Breast epithelium (tissue), 3 donors: Measurements from ENCODE around the gene TMEM212.

ENCODE experiments used
- CTCF ChIP-seq, 3 donors: fragments of 450-650 bp; IDR thresholded peaks; one replicate each; pipeline ENCODE4 v1.5.1; 2016 to 2017; ENCODE audit warnings: antibody characterized with exemption in 3 of 3, mild to moderate bottlenecking in 3 of 3, moderate library complexity in 3 of 3
- POLR2A ChIP-seq: fragments of 450-650 bp; IDR thresholded peaks from one replicate; pipeline ENCODE4 v1.6.1; 2016; ENCODE audit warnings: antibody characterized with exemption, mild to moderate bottlenecking, moderate library complexity

GRCh38 chr3:171797873-171798272, 45.3 kb upstream of the TMEM212 start:
- no peak for TF ChIP-seq POLR2A
- TF ChIP-seq CTCF (IDR thresholded peaks at IDR 0.05) = no peak
